GM23338 (cell line): ENCODE data around the gene SEMA5A. TPM values are rescaled to one million over a fixed set of nuclear protein-coding genes. Genes with fewer than 3 reads are reported as not detected.

Experiments
- ATAC-seq: fragments of 200-7000 bp; cut with Tn5 transposase; 3 replicates; pipeline ENCODE4 v1.9.1; 2020
- DNase-seq: peaks from one replicate; pipeline ENCODE4 v3.0.0-alpha.2; 2015; ENCODE audit warnings: low spot score
- H2AFZ ChIP-seq: fragments of 200-600 bp; sonication (generic); 2 replicates; pipeline ENCODE4 v1.8.0; 2016; ENCODE audit warnings: antibody characterized with exemption, mild to moderate bottlenecking, moderate library complexity
- H3F3A ChIP-seq: fragments of 200-600 bp; sonication (generic); replicated peaks from 2 replicates; pipeline ENCODE4 v1.8.0; 2017; ENCODE audit warnings: antibody characterized with exemption, mixed run types, low read depth
- H3K27ac ChIP-seq: fragments of 200-600 bp; sonication (generic); 2 replicates; pipeline ENCODE4 v1.6.1; 2016; ENCODE audit warnings: low read depth
- H3K27me3 ChIP-seq: fragments of 200-600 bp; sonication (generic); 2 replicates; pipeline ENCODE4 v1.8.0; 2016; ENCODE audit warnings: mild to moderate bottlenecking, mixed run types, moderate library complexity; ENCODE audit not compliant: insufficient read depth
- H3K36me3 ChIP-seq: fragments of 200-600 bp; sonication (generic); 2 replicates; pipeline ENCODE4 v1.8.0; 2016; ENCODE audit warnings: mild to moderate bottlenecking; ENCODE audit not compliant: insufficient read depth
- H3K4me1 ChIP-seq: fragments of 200-600 bp; sonication (generic); 2 replicates; pipeline ENCODE4 v1.8.0; 2016; ENCODE audit warnings: mild to moderate bottlenecking, moderate library complexity; ENCODE audit not compliant: insufficient read depth
- H3K4me2 ChIP-seq: fragments of 200-600 bp; sonication (generic); 2 replicates; pipeline ENCODE4 v1.7.1; 2017; ENCODE audit warnings: mixed run types
- H3K4me3 ChIP-seq: fragments of 200-600 bp; sonication (generic); 2 replicates; pipeline ENCODE4 v1.6.1; 2016; ENCODE audit warnings: mixed run types
- H3K79me2 ChIP-seq: fragments of 200-600 bp; sonication (generic); replicated peaks from 2 replicates; pipeline ENCODE4 v1.8.0; 2017; ENCODE audit warnings: mild to moderate bottlenecking; ENCODE audit not compliant: insufficient read depth
- H3K9me2 ChIP-seq: fragments of 200-600 bp; sonication (generic); 2 replicates; pipeline ENCODE4 v1.8.0; 2017; ENCODE audit not compliant: insufficient read depth
- H4K20me1 ChIP-seq: fragments of 200-600 bp; sonication (generic); replicated peaks from 2 replicates; pipeline ENCODE4 v1.8.0; 2017; ENCODE audit warnings: mild to moderate bottlenecking; ENCODE audit not compliant: insufficient read depth
- H3K27ac Mint-ChIP-seq: 2 replicates; pipeline ENCODE4 v1.8.0; 2020; ENCODE audit warnings: inconsistent platforms, mild to moderate bottlenecking, moderate library complexity, mixed read lengths
- H3K27me3 Mint-ChIP-seq: 3 replicates; pipeline ENCODE4 v1.8.0; 2022; ENCODE audit warnings: low read depth, mild to moderate bottlenecking, moderate library complexity, mixed read lengths, inconsistent platforms; ENCODE audit not compliant: insufficient read depth, poor library complexity
- H3K36me3 Mint-ChIP-seq: 3 replicates; pipeline ENCODE4 v1.8.0; 2021; ENCODE audit warnings: low read depth, mild to moderate bottlenecking, inconsistent platforms, moderate library complexity, mixed read lengths
- H3K4me1 Mint-ChIP-seq: 3 replicates; pipeline ENCODE4 v1.8.0; 2020; ENCODE audit warnings: mild to moderate bottlenecking, inconsistent platforms, mixed read lengths
- H3K4me3 Mint-ChIP-seq: 3 replicates; pipeline ENCODE4 v1.8.0; 2021; ENCODE audit warnings: moderate library complexity, mild to moderate bottlenecking, inconsistent platforms, mixed read lengths
- H3K9me3 Mint-ChIP-seq: 3 replicates; pipeline ENCODE4 v1.8.0; 2020; ENCODE audit warnings: moderate library complexity, mild to moderate bottlenecking, inconsistent platforms, mixed read lengths
- CREB1 ChIP-seq: fragments of 250-450 bp; sonication (Bioruptor Pico); IDR thresholded peaks from 2 replicates; pipeline ENCODE4 v1.5.0; 2020; ENCODE audit warnings: low read depth, mild to moderate bottlenecking, moderate library complexity
- EZH2 ChIP-seq: fragments of 200-600 bp; sonication (generic); IDR thresholded peaks from one replicate; pipeline ENCODE4 v1.8.0; 2017; ENCODE audit warnings: antibody characterized with exemption, mild to moderate bottlenecking, low read depth; ENCODE audit not compliant: unreplicated experiment
- EZH2phosphoT487 ChIP-seq: fragments of 200-600 bp; sonication (generic); IDR thresholded peaks from one replicate; pipeline ENCODE4 v1.8.1; 2018; ENCODE audit warnings: antibody characterized with exemption; ENCODE audit not compliant: unreplicated experiment
- STAT1 ChIP-seq: IDR thresholded peaks from one replicate; pipeline ENCODE4 v1.6.1; 2016; ENCODE audit warnings: antibody characterized with exemption; ENCODE audit not compliant: unreplicated experiment
- ZNF114 ChIP-seq: fragments of 250-450 bp; sonication (Bioruptor Pico); IDR thresholded peaks from 2 replicates; pipeline ENCODE4 v1.5.0; 2020; ENCODE audit warnings: mild to moderate bottlenecking, moderate library complexity
- polyA plus RNA-seq: library from polyadenylated mRNA; unstranded; fragments of >200 nt; fragmentation: Nextera tagmentation; extraction: Ambion mirVana; gene quantifications from 2 replicates; pipeline ENCODE4 v1.2.1, GENCODE V29; 2016
- total RNA-seq: library from RNA; depleted of rRNA; stranded (reverse); fragments of >200 nt; shearing (Covaris generic); gene quantifications from 2 replicates; pipeline ENCODE4 v1.2.3, GENCODE V29; 2014
- TF ChIP-seq, protein P1 (sequence below): IDR thresholded peaks from one replicate; pipeline ENCODE4 v1.6.1; 2018; ENCODE audit warnings: antibody characterized with exemption; ENCODE audit not compliant: unreplicated experiment
- TF ChIP-seq, protein P2 (sequence below): IDR thresholded peaks from 2 replicates; pipeline ENCODE4 v1.6.1; 2016; ENCODE audit warnings: antibody characterized with exemption
- TF ChIP-seq, protein P3 (sequence below), 2 experiments: fragments of 200-600 bp in 1 of 2; sonication (generic) in 1 of 2; conservative IDR thresholded peaks; 2 replicates each; pipeline versions ENCODE4 v1.5.1 to v1.6.1; 2016 to 2017; ENCODE audit warnings: antibody characterized with exemption in 2 of 2, low read depth in 2 of 2, mild to moderate bottlenecking in 2 of 2, moderate library complexity in 1 of 2

SEMA5A gene
- total and polyA plus RNA-seq, 2 experiments from 2014 or later = 2.1 to 8.1 TPM

DNA sequence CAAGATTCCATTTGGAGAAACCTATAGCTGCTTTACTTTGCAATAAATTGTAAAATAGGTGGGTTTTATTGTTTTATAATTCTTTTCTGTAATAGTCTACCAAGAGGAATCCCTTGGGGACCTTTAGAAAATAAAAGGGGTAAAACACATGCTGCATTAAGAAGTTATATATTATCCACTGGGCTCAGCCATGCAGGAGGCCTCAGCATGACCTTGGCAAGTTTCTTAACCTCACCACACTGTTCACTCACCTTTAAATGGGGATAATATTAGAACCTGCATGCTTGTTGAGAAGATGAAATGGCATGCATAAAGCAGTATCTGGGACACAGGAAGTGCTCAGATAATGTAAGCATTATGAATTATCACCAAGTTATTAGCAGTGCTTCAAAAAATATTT is 120.2 kb downstream of the SEMA5A start (continued):
- TF ChIP-seq, protein P1, sequence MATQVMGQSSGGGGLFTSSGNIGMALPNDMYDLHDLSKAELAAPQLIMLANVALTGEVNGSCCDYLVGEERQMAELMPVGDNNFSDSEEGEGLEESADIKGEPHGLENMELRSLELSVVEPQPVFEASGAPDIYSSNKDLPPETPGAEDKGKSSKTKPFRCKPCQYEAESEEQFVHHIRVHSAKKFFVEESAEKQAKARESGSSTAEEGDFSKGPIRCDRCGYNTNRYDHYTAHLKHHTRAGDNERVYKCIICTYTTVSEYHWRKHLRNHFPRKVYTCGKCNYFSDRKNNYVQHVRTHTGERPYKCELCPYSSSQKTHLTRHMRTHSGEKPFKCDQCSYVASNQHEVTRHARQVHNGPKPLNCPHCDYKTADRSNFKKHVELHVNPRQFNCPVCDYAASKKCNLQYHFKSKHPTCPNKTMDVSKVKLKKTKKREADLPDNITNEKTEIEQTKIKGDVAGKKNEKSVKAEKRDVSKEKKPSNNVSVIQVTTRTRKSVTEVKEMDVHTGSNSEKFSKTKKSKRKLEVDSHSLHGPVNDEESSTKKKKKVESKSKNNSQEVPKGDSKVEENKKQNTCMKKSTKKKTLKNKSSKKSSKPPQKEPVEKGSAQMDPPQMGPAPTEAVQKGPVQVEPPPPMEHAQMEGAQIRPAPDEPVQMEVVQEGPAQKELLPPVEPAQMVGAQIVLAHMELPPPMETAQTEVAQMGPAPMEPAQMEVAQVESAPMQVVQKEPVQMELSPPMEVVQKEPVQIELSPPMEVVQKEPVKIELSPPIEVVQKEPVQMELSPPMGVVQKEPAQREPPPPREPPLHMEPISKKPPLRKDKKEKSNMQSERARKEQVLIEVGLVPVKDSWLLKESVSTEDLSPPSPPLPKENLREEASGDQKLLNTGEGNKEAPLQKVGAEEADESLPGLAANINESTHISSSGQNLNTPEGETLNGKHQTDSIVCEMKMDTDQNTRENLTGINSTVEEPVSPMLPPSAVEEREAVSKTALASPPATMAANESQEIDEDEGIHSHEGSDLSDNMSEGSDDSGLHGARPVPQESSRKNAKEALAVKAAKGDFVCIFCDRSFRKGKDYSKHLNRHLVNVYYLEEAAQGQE = no peak
- TF ChIP-seq STAT1 = no peak
- TF ChIP-seq, protein P2, sequence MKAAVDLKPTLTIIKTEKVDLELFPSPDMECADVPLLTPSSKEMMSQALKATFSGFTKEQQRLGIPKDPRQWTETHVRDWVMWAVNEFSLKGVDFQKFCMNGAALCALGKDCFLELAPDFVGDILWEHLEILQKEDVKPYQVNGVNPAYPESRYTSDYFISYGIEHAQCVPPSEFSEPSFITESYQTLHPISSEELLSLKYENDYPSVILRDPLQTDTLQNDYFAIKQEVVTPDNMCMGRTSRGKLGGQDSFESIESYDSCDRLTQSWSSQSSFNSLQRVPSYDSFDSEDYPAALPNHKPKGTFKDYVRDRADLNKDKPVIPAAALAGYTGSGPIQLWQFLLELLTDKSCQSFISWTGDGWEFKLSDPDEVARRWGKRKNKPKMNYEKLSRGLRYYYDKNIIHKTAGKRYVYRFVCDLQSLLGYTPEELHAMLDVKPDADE = no peak

DNA sequence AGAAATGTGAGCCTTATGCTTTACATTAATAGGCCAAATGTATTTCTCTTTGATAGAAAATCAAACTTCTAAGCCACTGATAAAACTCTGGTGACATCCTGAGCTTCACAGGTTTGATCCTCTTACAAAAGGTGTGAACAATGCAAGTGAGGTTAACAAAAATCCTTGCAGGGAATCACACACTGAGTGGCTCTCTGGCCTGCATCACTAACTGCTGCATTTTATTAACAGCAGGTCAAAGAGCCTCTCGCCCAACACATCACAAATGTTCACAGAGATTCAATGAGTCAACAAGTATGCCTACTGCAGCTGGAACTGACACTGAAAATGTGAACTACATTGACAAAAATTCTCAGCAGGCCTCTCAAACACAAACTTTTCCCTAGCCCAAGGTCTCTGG is 122.3 kb downstream of the SEMA5A start:
- H3K9me2 ChIP-seq = no peaks in the 10 kb centered on the region
- H3K27me3 Mint-ChIP-seq = no peaks in the 10 kb centered on the region
- H3K4me1 Mint-ChIP-seq = no peaks in the 10 kb centered on the region
- no peaks in the 10 kb centered on the region for H3K9me3 Mint-ChIP-seq
- H3K27ac Mint-ChIP-seq = no peak overlapping the region
- no peaks in the 10 kb centered on the region for H3F3A ChIP-seq
- H3K4me3 ChIP-seq = no peak overlapping the region
- H4K20me1 ChIP-seq = no peaks in the 10 kb centered on the region
- H3K79me2 ChIP-seq = no peaks in the 10 kb centered on the region
- H3K27me3 ChIP-seq = no peaks in the 10 kb centered on the region
- no peak overlapping the region for H2AFZ ChIP-seq
- ATAC-seq = no peak
- no peak overlapping the region for H3K4me2 ChIP-seq
- no peak overlapping the region for H3K4me3 Mint-ChIP-seq
- H3K36me3 Mint-ChIP-seq = peaks cover 8% of the 10 kb centered on the region; the same call in 2 of the 3 replicates
- no peak for DNase-seq
- no peaks in the 10 kb centered on the region for H3K4me1 ChIP-seq
- no peak overlapping the region for H3K27ac ChIP-seq
- H3K36me3 ChIP-seq = no peaks in the 10 kb centered on the region
- TF ChIP-seq CREB1 (CRISPR knock-in tag) = no peak
- TF ChIP-seq EZH2 = no peak
- TF ChIP-seq, protein P3, sequence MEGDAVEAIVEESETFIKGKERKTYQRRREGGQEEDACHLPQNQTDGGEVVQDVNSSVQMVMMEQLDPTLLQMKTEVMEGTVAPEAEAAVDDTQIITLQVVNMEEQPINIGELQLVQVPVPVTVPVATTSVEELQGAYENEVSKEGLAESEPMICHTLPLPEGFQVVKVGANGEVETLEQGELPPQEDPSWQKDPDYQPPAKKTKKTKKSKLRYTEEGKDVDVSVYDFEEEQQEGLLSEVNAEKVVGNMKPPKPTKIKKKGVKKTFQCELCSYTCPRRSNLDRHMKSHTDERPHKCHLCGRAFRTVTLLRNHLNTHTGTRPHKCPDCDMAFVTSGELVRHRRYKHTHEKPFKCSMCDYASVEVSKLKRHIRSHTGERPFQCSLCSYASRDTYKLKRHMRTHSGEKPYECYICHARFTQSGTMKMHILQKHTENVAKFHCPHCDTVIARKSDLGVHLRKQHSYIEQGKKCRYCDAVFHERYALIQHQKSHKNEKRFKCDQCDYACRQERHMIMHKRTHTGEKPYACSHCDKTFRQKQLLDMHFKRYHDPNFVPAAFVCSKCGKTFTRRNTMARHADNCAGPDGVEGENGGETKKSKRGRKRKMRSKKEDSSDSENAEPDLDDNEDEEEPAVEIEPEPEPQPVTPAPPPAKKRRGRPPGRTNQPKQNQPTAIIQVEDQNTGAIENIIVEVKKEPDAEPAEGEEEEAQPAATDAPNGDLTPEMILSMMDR (conservative IDR thresholded peaks at IDR 0.05; ENCODE audit: low read depth in 2 of 2) = no peak
- TF ChIP-seq, protein P1 = no peak
- TF ChIP-seq EZH2phosphoT487 = no peak
- no peak for TF ChIP-seq ZNF114
